Coronary artery (tissue), 2 donors: Measurements from ENCODE around the gene KCNQ1.
"Not testable (repeated sequence)": the region's sequence is repeated elsewhere in the genome, so short reads cannot be mapped to it uniquely, and the experiment has no call there.

ENCODE experiments used
- DNase-seq: peaks from one replicate; pipeline ENCODE4 v3.0.0-alpha.2; 2017; ENCODE audit warnings: low spot score
- H3K27ac ChIP-seq, 2 donors: fragments of 200-600 bp; sonication (generic); one replicate each; pipeline ENCODE4 v1.5.1; 2016 to 2019
- H3K4me3 ChIP-seq: fragments of 200-600 bp; sonication (generic); 2 replicates; pipeline ENCODE4 v1.5.1; 2016; ENCODE audit warnings: mild to moderate bottlenecking, moderate library complexity
- TF ChIP-seq, protein P1 (sequence below): fragments of 200-600 bp; sonication (generic); IDR thresholded peaks from one replicate; pipeline ENCODE4 v1.5.1; 2019; ENCODE audit warnings: antibody characterized with exemption

KCNQ1 gene

DNA sequence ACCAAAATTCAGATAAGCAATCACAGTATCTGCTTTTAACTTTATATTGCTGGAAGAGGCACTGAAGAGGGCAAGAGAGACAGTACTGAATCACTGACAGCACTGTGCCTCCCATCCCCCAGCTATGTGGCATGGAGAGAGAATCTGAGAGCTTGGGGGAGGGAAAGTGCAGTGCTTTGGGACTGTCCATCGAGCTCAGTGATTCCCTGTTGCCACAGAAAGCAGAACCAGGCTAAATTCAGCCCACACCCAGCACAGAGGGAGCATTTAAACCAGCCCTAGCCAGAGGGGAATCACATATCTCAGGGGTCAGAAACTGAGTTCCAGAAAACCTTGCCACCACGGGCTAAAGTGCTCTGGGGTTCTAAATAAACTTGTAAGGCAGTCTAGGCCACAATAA, 44.3 kb downstream of the KCNQ1 start:
- no peak overlapping the region for H3K27ac ChIP-seq
- no peak overlapping the region for H3K4me3 ChIP-seq
- peak; percentile 22 for DNase-seq
- TF ChIP-seq, protein P1, sequence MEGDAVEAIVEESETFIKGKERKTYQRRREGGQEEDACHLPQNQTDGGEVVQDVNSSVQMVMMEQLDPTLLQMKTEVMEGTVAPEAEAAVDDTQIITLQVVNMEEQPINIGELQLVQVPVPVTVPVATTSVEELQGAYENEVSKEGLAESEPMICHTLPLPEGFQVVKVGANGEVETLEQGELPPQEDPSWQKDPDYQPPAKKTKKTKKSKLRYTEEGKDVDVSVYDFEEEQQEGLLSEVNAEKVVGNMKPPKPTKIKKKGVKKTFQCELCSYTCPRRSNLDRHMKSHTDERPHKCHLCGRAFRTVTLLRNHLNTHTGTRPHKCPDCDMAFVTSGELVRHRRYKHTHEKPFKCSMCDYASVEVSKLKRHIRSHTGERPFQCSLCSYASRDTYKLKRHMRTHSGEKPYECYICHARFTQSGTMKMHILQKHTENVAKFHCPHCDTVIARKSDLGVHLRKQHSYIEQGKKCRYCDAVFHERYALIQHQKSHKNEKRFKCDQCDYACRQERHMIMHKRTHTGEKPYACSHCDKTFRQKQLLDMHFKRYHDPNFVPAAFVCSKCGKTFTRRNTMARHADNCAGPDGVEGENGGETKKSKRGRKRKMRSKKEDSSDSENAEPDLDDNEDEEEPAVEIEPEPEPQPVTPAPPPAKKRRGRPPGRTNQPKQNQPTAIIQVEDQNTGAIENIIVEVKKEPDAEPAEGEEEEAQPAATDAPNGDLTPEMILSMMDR, result no peak

DNA sequence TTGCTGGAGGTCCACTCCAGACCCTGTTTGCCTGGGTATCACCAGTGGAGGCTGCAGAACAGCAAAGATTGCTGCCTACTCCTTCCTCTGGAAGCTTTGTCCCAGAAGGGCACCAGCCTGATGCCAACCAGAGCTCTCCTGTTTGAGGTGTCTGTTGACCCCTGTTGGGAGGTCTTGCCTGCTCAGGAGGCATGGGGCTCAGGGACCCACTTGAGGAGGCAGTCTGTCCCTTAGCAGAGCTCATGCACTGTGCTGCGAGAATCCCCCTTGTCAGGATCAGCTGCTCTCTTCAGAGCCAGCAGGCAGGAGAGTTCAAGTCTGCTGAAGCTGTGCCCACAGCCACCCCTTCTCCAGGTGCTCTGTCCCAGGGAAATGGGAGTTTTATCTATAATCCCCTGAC, 53.1 kb downstream of the KCNQ1 start:
- not testable (repeated sequence) for H3K4me3 ChIP-seq, H3K27ac ChIP-seq, DNase-seq

DNA sequence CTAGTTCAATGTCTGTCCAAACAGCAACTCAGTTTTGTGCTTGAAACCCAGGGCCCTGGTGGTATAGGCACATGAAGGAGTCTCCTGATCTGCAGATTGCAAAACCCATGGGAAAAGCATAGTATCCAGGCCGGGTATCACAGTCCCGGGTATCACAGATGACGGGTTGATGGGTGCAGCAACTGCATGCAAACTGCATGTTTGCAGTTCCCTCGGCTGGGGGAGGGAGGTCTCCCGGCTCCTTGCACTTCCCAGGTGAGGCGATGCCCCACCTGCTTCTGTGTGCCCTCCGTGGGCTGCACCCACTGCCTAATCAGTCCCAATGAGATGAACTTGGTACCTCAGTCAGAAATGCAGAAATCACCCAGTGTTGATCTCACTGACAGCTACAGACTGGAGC, 53.9 kb downstream of the KCNQ1 start:
- TF ChIP-seq, protein P1, result no peak
- DNase-seq, result no peak
- H3K4me3 ChIP-seq, result no peak overlapping the region
- no peak overlapping the region for H3K27ac ChIP-seq

DNA sequence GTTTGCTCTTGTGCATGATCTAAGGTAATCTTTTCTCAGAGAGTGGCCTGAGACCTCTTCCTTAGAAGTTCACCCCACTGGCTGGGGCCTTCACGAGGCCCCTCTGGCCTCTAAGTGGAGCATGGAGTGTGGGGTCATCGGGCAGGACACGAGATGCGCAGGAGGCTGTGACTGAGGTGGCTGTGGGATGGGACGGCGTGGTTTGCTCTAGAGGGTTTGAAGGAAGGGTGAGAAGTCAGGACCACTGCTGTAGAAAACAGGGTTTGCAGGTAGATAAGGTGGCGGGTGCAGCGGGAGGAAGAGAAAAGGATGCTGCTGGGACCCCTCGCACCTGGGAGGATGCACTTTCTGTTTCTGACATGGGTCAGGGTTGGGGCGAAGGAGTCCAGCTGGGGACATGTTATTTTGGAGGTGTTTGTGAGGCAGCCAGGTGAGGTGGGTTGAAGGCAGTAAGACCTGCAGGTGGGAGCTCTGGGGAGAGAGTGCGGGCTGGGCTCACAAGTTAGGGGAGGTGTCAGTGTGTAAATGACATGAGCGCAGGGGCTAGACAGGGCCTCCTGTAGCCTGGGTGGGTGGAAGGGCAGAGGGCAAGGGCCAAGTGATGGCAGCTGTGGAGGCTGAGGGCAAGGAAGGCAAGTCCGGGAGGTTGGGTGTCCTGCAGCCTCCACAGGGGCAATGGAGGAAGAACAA, 62.5 kb downstream of the KCNQ1 start:
- TF ChIP-seq, protein P1, result no peak
- DNase-seq, result peak; percentile 47
- no peak overlapping the region for H3K4me3 ChIP-seq

DNA sequence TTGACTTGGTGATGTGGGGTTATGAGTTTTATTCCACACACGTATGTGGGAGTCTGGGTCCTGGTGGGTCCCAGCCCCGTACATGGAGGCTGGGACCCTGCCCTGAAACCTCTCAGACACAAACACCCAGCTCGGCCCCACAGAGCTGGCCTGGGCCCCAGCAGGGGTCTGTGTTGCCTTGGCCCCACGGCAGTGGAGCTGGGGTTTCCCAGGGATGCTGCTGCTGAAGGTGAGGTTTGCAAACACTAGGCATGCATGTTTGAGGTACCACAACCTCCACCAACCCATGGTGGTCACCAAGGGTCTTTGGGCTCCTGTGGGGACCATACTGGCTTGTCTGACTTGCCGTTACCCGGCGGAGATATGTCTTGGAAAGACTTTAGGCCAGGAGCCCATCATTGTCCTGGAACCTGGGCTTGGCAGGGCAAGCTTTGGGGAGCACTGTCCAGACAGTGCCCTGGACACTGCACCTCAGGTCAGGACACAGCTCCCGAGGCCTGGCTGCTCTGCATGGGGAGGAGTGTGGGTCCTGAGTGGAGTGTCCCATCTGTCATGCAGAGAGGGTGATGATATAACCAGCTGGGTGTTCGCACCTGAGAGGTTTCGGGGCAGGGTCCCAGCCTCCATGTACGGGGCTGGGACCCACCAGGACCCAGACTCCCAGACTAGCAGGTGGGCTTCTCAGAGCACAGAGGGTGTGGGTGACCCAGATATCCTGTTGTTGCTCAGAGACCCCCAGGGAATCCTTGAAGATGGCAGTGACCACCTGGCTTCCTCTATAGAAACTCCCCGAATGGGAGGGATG, 63.3 kb downstream of the KCNQ1 start:
- peak; percentile 64 for DNase-seq
- Histone ChIP-seq H3K4me3 (no peak overlapping the region), H3K27ac (no peak overlapping the region)
- TF ChIP-seq, protein P1, result no peak

More for the DNA sequence above, 62.5 kb downstream of the KCNQ1 start:
- no peak overlapping the region for H3K27ac ChIP-seq

DNA sequence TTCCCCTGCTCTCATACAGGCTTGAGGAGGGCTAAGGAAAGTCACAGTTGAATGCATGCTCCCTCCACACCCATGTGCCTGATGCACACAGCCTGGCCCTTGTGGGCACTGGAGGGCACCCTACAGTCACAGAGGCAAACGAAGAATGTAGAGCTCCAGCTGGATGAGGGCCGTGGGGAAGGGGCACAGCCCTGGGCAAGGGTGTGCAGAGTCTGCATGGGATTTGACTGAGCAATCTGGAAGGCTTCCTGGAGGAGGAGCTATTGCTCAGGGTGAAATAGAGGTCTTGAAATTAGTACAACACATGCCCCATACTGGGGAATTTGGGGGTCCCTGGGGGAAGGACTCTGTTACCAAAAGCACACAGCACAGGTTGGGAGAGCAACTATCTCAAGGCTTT, 64.0 kb downstream of the KCNQ1 start:
- TF ChIP-seq, protein P1, result no peak
- H3K4me3 ChIP-seq, result no peak overlapping the region
- no peak overlapping the region for H3K27ac ChIP-seq
- peak; percentile 54 for DNase-seq

DNA sequence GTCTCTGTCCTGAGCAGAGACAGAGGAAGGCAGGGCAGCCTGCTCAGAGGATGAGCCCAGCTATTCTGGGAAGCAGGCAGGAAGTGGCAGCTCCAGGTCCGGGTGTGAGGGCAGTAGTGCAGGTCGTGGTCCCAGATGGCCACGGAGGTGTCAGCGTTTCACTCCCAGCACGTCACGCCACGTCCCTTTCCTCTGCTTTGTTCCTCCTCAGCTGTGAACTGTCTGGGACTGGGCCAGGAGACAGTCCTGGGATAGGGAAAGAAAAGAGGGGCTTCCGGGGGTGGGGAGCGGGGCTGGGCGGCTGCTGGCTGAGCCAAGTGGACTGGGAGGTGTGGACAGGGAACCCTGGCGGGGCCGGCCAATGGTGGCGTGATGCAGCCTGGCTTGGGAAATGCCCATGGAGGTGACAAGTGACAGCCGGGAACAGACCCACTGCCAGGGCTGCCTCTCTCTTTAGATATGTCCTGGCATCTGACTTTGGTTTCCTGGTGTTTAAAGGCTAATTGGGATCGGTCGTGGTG, 64.7 kb downstream of the KCNQ1 start:
- peak; percentile 59 for DNase-seq
- TF ChIP-seq, protein P1, result no peak
- Histone ChIP-seq H3K4me3 (no peak overlapping the region), H3K27ac (no peak overlapping the region)
